Activated CD8-positive, alpha-beta T cell treated with anti-CD3 and anti-CD28 coated beads for 36 hours (primary cell): ENCODE data around the gene MYO9B. TPM values are rescaled to one million over a fixed set of nuclear protein-coding genes. Genes with fewer than 3 reads are reported as not detected.

Experiments
- ATAC-seq: fragments of 200-7000 bp; cut with Tn5 transposase; one replicate; pipeline ENCODE4 v1.10.0; 2021; ENCODE audit warnings: mild to moderate bottlenecking, moderate library complexity
- CTCF ChIA-PET: fragments of 350-600 bp; sonication (Branson Sonifier 250); formaldehyde crosslinking; loops from one replicate; lab custom pipeline; 2021; ENCODE audit warnings: antibody characterized with exemption; lab: Charles Lee
- POLR2A ChIA-PET: fragments of 350-600 bp; sonication (Branson Sonifier 250); formaldehyde crosslinking; loops from one replicate; lab custom pipeline; 2021; ENCODE audit warnings: antibody characterized with exemption; lab: Charles Lee
- DNase-seq: peaks from one replicate; pipeline ENCODE4 v3.0.0-alpha.2; 2020
- H3K27ac Mint-ChIP-seq: one replicate; pipeline ENCODE4 v1.8.0; 2021; ENCODE audit warnings: mild to moderate bottlenecking, mixed read lengths
- H3K27me3 Mint-ChIP-seq: one replicate; pipeline ENCODE4 v1.8.0; 2021; ENCODE audit warnings: mixed read lengths
- H3K36me3 Mint-ChIP-seq: one replicate; pipeline ENCODE4 v1.8.0; 2021; ENCODE audit warnings: low read depth, mixed read lengths
- H3K4me1 Mint-ChIP-seq: one replicate; pipeline ENCODE4 v1.8.0; 2021; ENCODE audit warnings: low read depth, mixed read lengths
- H3K4me3 Mint-ChIP-seq: one replicate; pipeline ENCODE4 v1.8.0; 2021; ENCODE audit warnings: mild to moderate bottlenecking, moderate library complexity, mixed read lengths
- H3K9me3 Mint-ChIP-seq: one replicate; pipeline ENCODE4 v1.8.0; 2021; ENCODE audit warnings: mixed read lengths
- intact Hi-C: fragments of 100-400 bp; cut with micrococcal nuclease; formaldehyde crosslinking; loops from one replicate; pipeline ENCODE4 v1.10.0; 2022
- total RNA-seq, 2 experiments: library from RNA; stranded (reverse); gene quantifications; one replicate each; pipeline ENCODE4 v1.2.3, GENCODE V29; 2021
- TF ChIP-seq, protein P1 (sequence below): fragments of 200-600 bp; IDR thresholded peaks from one replicate; pipeline ENCODE4 v1.8.0; 2022; ENCODE audit warnings: antibody characterized with exemption, mild to moderate bottlenecking

Gene MYO9B
- total RNA-seq, 2 experiments from 2014 or later, result 111 to 112 TPM

DNA sequence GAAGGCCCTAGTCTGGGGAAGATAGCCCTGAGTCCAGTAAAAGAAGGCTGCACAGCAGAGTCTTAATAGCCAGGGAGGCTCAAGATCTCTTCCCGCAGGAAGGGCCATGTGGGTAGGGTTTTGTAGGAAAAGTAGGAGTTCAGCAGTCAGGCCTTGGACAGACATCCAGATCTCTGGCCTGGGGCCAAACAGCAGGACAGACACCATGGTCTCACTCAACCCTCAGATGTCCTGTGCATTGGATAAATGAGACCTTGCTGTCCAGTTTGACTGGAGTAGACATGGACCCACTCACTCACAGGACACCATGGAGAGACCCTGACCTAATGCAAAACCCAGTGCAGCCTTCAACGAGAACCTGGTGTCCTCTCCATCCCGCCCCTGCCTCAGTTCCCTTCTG lies 154.3 kb downstream of the MYO9B start:
- no peak overlapping the region for H3K4me3 Mint-ChIP-seq
- ChIA-PET POLR2A (no interaction called here), CTCF (interaction anchor here (1.3 kb wide), 1 partner anchor 13 kb away, joined by 3 read pairs; no protein-coding TSS in a partner anchor)
- ATAC-seq, result no peak
- DNase-seq, result no peak
- peaks cover 9% of the 10 kb centered on the region for H3K4me1 Mint-ChIP-seq
- TF ChIP-seq, protein P1, sequence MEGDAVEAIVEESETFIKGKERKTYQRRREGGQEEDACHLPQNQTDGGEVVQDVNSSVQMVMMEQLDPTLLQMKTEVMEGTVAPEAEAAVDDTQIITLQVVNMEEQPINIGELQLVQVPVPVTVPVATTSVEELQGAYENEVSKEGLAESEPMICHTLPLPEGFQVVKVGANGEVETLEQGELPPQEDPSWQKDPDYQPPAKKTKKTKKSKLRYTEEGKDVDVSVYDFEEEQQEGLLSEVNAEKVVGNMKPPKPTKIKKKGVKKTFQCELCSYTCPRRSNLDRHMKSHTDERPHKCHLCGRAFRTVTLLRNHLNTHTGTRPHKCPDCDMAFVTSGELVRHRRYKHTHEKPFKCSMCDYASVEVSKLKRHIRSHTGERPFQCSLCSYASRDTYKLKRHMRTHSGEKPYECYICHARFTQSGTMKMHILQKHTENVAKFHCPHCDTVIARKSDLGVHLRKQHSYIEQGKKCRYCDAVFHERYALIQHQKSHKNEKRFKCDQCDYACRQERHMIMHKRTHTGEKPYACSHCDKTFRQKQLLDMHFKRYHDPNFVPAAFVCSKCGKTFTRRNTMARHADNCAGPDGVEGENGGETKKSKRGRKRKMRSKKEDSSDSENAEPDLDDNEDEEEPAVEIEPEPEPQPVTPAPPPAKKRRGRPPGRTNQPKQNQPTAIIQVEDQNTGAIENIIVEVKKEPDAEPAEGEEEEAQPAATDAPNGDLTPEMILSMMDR, result no peak
- intact Hi-C loops, result loop anchor here (10.0 kb wide), 1 partner anchor 155 kb away; the partner anchor contains the start of genes HAUS8 and MYO9B
- H3K9me3 Mint-ChIP-seq, result no peaks in the 10 kb centered on the region
- H3K27me3 Mint-ChIP-seq, result no peaks in the 10 kb centered on the region
- H3K36me3 Mint-ChIP-seq, result peaks cover 11% of the 10 kb centered on the region
- H3K27ac Mint-ChIP-seq, result no peak overlapping the region

DNA sequence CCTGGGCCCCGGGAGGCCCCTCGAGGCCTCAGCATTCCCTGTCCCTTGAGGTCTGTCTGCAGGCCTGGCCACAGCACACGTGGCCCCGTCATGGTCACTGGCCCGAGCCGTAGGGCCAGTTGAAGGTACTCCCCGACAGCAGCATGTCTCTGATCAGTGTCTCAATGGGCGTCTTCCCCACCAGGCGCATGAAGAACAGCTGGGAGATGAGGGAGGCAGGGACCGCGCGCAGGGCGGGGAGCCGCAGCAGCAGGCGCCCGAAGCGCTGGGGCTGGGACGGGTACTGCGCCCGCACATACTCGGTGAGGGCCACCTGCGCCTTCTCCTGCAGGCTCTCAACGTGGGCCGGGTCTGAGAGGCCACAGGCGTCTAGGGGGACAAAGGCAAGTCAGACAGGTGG lies 156.7 kb downstream of the MYO9B start:
- ChIA-PET CTCF (interaction anchor here (1.2 kb wide), 1 partner anchor 9 kb away, joined by 3 read pairs; no protein-coding TSS in a partner anchor), POLR2A (interaction anchor here (0.9 kb wide), 1 partner anchor 10 kb away, joined by 3 read pairs; no protein-coding TSS in a partner anchor)
- ATAC-seq (no peak), DNase-seq (no peak)
- no peaks in the 10 kb centered on the region for H3K9me3 Mint-ChIP-seq
- no peaks in the 10 kb centered on the region for H3K27me3 Mint-ChIP-seq
- TF ChIP-seq, protein P1, result no peak
- intact Hi-C loops, result no loop called here
- H3K36me3 Mint-ChIP-seq, result peaks cover 11% of the 10 kb centered on the region
- no peak overlapping the region for H3K27ac Mint-ChIP-seq
- H3K4me3 Mint-ChIP-seq, result no peak overlapping the region
- peaks cover 5% of the 10 kb centered on the region for H3K4me1 Mint-ChIP-seq

GRCh38 chr19:17234911-17235299 lies 159.3 kb downstream of the MYO9B start:
- peaks cover 10% of the 10 kb centered on the region for H3K36me3 Mint-ChIP-seq
- H3K27me3 Mint-ChIP-seq, result no peaks in the 10 kb centered on the region
- ChIA-PET CTCF (interaction anchor here (1.0 to 2.7 kb wide), 17 partner anchors 9 to 616 kb away, joined by 3 to 18 read pairs (median 5); partner anchors contain the start of genes BABAM1, OCEL1, USE1 and USHBP1), POLR2A (interaction anchor here (0.6 to 3.1 kb wide), 5 partner anchors 8 to 693 kb away, joined by 3 to 17 read pairs (median 5); partner anchors contain the start of genes OCEL1 and USE1)
- ATAC-seq (peak; percentile 81), DNase-seq (peak; percentile 83)
- peak overlapping the region; percentile 72 for H3K27ac Mint-ChIP-seq
- intact Hi-C loops, result no loop called here
- H3K9me3 Mint-ChIP-seq, result no peaks in the 10 kb centered on the region
- H3K4me1 Mint-ChIP-seq, result peaks cover 5% of the 10 kb centered on the region
- TF ChIP-seq, protein P1, result no peak
- H3K4me3 Mint-ChIP-seq, result peak overlapping the region; percentile 81

DNA sequence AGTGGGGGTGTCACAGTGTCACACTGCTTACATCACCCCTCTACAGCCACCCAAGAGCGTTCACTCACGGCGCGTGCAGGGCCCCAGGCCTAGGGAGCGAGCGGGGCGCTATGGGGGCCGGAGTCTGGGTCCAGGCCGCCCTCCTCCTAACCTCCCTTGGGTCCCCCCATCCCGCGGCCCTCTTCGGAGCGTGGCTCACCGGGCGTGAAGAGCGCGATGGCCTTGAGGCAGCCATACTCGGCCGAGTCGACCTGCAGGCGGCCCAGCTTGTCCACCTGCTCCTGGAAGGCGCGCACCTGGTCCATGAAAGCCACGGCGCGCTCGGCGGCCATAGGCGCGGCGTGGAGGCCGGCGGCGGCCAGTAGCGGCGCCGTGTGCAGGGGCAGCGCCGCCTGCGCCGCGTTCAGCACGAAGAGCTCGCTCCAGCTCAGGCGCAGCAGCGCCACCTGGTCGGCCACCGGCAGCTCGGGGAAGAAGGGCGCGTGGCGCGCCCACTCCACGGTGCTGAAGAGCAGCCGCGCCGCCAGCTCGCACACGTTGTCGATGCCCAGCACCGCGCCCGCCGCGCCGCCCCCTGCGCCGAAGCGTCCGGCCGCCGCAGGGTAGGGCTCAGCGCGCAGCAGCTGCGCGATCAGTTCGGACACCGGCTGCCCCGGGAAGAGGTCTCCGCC lies 159.9 kb downstream of the MYO9B start:
- Mint-ChIP-seq H3K36me3 (peaks cover 10% of the 10 kb centered on the region), H3K4me1 (peaks cover 5% of the 10 kb centered on the region), H3K27ac (peak overlapping the region; percentile 72), H3K4me3 (peak overlapping the region; percentile 81), H3K9me3 (no peaks in the 10 kb centered on the region), H3K27me3 (no peaks in the 10 kb centered on the region)
- ATAC-seq (peak; percentile 85), DNase-seq (peak; percentile 80)
- ChIA-PET CTCF (interaction anchor here (0.7 to 2.7 kb wide), 17 partner anchors 8 to 616 kb away, joined by 3 to 18 read pairs (median 5); partner anchors contain the start of genes BABAM1, OCEL1, USE1 and USHBP1), POLR2A (interaction anchor here (0.6 to 3.1 kb wide), 7 partner anchors 9 to 694 kb away, joined by 3 to 17 read pairs (median 5); partner anchors contain the start of genes OCEL1 and USE1)
- intact Hi-C loops, result no loop called here
- TF ChIP-seq, protein P1, result peak; percentile 56
